Measurements from ENCODE around the gene ABCD3.

Gene ABCD3

GRCh38 chr1:94552071-94552586, 133.9 kb downstream of the ABCD3 start:
- Histone ChIP-seq H4K20me1 (ENCODE audit: insufficient read depth) (no peaks in the 10 kb centered on the region), H3K4me2 (no peak overlapping the region), H3K36me3 (ENCODE audit: insufficient read depth) (no peaks in the 10 kb centered on the region), H2AFZ (ENCODE audit: low read depth) (no peak overlapping the region), H3K4me1 (ENCODE audit: low read depth, poor library complexity, severe bottlenecking) (no peaks in the 10 kb centered on the region), H3K27ac (no peak overlapping the region), H3K27me3 (ENCODE audit: insufficient read depth, low read depth) (no peaks in the 10 kb centered on the region), H3K79me2 (ENCODE audit: insufficient read depth, low read depth) (no peaks in the 10 kb centered on the region), H3K9ac (no peak overlapping the region), H3K4me3 (IDR thresholded peaks at IDR 0.05; ENCODE audit: insufficient read depth, low read depth, low read length) (no peak overlapping the region)
- TF ChIP-seq CTCF (conservative IDR thresholded peaks at IDR 0.05; ENCODE audit: low read depth, low read length) = no peak

- no peak overlapping the region for H3K4me2 ChIP-seq
Observed at GRCh38 chr1:94553323-94553730, 135.1 kb downstream of the ABCD3 start.

GRCh38 chr1:94553931-94554330, 135.7 kb downstream of the ABCD3 start:
- Histone ChIP-seq H3K4me1 (ENCODE audit: low read depth, poor library complexity, severe bottlenecking) (no peaks in the 10 kb centered on the region), H3K9ac (no peak overlapping the region), H3K36me3 (ENCODE audit: insufficient read depth) (no peaks in the 10 kb centered on the region), H3K79me2 (ENCODE audit: insufficient read depth, low read depth) (no peaks in the 10 kb centered on the region), H4K20me1 (ENCODE audit: insufficient read depth) (no peaks in the 10 kb centered on the region), H2AFZ (ENCODE audit: low read depth) (no peak overlapping the region), H3K4me2 (no peak overlapping the region), H3K27ac (no peak overlapping the region), H3K27me3 (ENCODE audit: insufficient read depth, low read depth) (no peaks in the 10 kb centered on the region), H3K4me3 (IDR thresholded peaks at IDR 0.05; ENCODE audit: insufficient read depth, low read depth, low read length) (no peak overlapping the region)
- no peak for TF ChIP-seq CTCF (conservative IDR thresholded peaks at IDR 0.05; ENCODE audit: low read depth, low read length)

More at GRCh38 chr1:94553323-94553730, 135.1 kb downstream of the ABCD3 start:
- H3K27ac ChIP-seq = no peak overlapping the region
- no peaks in the 10 kb centered on the region for H3K4me1 ChIP-seq (ENCODE audit: low read depth, poor library complexity, severe bottlenecking)
- no peak overlapping the region for H3K9ac ChIP-seq
- no peaks in the 10 kb centered on the region for H3K79me2 ChIP-seq (ENCODE audit: insufficient read depth, low read depth)
- no peaks in the 10 kb centered on the region for H3K36me3 ChIP-seq (ENCODE audit: insufficient read depth)
- no peak for TF ChIP-seq CTCF (conservative IDR thresholded peaks at IDR 0.05; ENCODE audit: low read depth, low read length)
- no peak overlapping the region for H2AFZ ChIP-seq (ENCODE audit: low read depth)
- no peak overlapping the region for H3K4me3 ChIP-seq (IDR thresholded peaks at IDR 0.05; ENCODE audit: insufficient read depth, low read depth, low read length)
- no peaks in the 10 kb centered on the region for H3K27me3 ChIP-seq (ENCODE audit: insufficient read depth, low read depth)
- H4K20me1 ChIP-seq (ENCODE audit: insufficient read depth) = no peaks in the 10 kb centered on the region

GRCh38 chr1:94554580-94554979, 136.4 kb downstream of the ABCD3 start:
- Histone ChIP-seq H3K27me3 (ENCODE audit: insufficient read depth, low read depth) (no peaks in the 10 kb centered on the region), H3K4me3 (IDR thresholded peaks at IDR 0.05; ENCODE audit: insufficient read depth, low read depth, low read length) (no peak overlapping the region), H3K4me1 (ENCODE audit: low read depth, poor library complexity, severe bottlenecking) (no peaks in the 10 kb centered on the region), H3K27ac (no peak overlapping the region), H3K79me2 (ENCODE audit: insufficient read depth, low read depth) (no peaks in the 10 kb centered on the region), H3K4me2 (no peak overlapping the region), H3K9ac (no peak overlapping the region), H4K20me1 (ENCODE audit: insufficient read depth) (no peaks in the 10 kb centered on the region), H3K36me3 (ENCODE audit: insufficient read depth) (no peaks in the 10 kb centered on the region), H2AFZ (ENCODE audit: low read depth) (no peak overlapping the region)
- TF ChIP-seq CTCF (conservative IDR thresholded peaks at IDR 0.05; ENCODE audit: low read depth, low read length) = no peak

Measured in KMS-11 (cell line).